HG02571 (cell line): ENCODE data around the gene GMPR.

Experiments
- ATAC-seq: cut with Tn5 transposase; IDR thresholded peaks from one replicate; pipeline ENCODE4 v1.9.1; 2021; ENCODE audit warnings: mild to moderate bottlenecking, moderate library complexity; ENCODE audit not compliant: unreplicated experiment

The GMPR gene

DNA sequence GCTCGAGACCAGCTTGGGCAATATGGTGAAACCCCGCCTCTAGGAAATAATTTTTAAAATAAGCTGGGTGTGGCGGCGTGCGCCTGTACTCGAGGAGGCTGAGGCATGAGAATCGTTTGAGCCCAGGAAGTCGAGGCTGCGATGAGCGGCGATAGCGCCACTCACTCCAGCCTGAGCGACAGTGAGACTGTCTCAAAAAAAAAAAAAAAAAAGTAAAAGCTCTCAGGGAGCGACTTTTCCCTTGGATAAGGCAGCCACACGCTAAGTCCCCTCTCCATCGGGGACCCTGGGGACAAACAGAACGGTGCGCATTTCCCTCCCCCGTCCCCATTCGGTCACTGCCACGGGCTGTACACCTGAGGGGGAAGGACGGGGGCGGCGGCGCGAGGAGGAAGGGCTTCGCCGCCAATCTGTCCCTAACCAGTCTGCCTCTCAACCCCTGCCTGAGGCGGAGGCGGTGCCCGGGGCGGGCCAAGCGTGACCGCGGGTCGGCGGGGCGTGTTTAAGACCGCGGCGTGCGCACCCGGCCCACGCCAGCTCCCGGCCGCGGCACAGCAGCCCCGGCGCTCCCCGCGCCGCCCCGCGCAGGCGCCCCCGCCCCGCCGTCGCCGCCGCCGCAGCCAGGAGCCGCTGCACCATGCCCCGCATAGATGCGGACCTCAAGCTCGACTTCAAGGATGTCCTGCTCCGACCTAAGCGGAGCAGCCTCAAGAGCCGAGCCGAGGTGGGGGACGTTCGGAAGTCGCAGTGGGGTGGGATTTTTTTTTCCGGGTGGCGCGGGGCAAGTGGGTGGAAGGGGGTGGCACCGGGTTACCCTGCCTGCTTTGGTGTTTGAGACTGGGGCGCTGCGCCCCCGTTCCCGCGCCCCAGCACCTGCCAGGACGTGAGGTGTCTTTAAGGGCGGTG lies at the start of gene GMPR:
Gene GMPR (plus strand): TSS at position 531 of the 906 bp plus-strand sequence. CDS start 107 bp downstream, at position 638.
- ATAC-seq, result peak; percentile 88

DNA sequence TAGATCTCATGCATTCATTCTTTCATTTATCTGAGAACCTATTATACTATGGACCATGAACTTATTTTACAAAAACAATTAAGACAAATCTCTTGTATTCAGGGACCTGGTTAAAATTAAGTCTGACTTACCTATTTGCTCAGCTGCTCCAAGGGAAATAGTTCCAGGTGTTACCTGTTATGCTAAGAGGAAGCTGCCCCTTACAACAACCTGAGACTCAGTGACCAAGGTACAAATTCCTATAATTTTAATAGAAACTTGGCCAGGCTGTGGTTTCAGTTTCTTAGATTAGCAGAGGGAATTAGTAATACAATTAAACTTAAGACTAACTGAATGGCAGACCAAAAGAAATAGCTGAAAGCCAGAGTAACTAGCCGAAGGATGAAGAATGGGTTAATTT lies 48.2 kb upstream of the GMPR start:
- ATAC-seq, result no peak

DNA sequence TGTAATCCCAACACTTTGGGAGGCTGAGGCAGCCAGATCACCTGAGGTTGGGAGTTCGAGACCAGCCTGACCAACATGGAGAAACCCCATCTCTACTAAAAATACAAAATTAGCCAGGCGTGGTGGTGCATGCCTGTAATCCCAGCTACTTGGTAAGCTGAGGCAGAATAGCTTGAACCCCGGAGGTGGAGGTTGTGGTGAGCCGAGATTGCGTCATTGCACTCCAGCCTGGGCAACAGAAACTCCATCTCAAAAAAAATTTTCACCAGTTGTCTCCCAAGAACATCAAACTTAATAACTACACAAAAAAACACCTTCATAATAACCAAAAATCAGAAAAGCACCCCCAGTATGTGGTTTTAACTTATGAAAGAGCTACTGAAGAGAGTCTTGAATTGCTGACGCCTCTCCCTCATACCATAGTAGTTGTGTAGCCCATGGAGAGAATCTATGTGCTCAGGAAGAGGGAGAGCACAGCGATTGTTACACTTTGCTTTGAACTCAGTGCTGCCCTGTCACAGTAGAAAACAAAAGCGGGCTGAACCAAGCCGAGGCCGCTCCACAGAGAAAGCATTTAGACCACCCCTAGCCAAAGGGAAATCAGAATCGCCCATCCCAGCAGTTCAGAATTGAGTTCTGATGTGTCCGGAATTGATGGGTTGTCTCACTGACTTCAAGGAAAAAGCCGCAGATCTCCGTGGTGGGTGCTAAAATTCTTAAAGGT lies 42.0 kb upstream of the GMPR start:
- ATAC-seq, result no peak

DNA sequence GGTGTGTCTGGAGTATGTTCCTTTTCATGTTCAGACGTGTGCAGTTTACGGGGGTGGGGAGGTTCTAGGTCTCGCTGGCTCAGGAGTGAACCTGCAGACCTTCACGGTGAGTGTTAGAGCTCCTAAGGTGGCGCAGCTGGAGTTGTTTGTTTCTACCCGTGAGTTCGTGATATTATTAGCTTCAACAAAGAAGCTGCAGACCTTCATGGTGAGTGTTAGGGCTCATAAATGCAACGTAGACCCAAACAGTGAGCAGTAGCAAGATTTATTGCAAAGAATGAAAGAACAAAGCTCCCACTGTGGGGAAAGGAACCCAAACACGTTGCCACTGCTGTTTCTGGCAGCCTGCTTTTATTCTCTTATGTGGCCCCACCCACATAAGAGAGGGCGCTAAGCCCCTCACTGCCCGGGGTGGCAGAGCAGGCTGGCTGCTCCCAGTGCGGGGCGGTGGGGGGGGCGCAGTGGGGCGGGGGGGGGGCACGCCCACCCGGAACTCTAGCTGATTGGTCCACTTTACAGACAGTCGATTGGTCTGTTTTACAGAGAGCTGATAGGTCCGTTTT lies 41.3 kb upstream of the GMPR start:
- ATAC-seq, result no peak

DNA sequence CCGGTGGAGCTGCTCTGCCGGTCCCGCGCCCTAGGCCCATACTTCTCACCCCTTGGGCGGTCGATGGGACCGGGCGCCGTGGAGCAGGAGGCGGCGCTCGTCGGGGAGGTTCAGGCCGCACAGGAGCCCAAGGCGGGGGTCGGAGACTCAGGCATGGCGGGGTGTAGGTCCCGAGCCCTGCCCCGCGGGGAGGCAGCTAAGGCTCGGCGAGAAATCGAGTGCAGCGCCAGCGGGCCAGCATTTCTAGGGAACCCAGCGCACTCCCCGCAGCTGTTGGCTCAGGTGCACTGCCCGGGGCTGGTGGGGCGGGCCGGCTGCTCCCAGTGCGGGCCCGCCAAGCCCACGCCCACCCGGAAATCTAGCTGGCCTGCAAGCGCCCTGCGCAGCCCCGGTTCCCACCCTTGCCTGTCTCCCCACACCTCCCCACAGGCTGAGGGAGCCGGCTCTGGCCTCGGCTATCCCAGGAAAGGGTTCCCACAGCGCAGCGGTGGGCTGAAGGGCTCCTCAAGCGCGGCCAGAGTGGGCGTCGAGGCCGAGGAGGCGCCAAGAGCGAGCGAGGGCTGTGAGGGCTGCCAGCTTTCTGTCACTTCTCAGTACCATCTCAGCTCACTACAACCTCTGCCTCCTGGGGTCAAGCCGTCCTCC lies 40.2 kb upstream of the GMPR start:
- no peak for ATAC-seq

DNA sequence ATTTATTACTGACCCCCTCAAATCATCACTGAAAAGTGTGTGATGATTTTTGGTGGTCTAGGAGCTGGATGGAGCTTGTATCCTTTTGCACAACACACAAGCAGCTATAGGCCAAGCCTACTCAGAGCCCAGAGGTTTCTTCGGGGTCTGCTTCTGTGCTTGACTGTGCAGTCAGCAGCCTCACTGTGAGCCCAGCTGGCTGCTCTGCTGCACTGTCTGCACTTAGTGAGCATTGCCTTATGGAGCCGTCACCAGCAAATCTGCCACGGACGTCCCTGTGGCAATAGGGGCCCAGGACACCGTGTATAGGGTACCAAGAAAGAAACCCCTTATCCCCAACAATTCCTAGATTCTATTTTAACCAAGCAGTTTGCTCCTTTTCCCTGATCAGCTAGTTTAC lies 38.6 kb upstream of the GMPR start:
- no peak for ATAC-seq

DNA sequence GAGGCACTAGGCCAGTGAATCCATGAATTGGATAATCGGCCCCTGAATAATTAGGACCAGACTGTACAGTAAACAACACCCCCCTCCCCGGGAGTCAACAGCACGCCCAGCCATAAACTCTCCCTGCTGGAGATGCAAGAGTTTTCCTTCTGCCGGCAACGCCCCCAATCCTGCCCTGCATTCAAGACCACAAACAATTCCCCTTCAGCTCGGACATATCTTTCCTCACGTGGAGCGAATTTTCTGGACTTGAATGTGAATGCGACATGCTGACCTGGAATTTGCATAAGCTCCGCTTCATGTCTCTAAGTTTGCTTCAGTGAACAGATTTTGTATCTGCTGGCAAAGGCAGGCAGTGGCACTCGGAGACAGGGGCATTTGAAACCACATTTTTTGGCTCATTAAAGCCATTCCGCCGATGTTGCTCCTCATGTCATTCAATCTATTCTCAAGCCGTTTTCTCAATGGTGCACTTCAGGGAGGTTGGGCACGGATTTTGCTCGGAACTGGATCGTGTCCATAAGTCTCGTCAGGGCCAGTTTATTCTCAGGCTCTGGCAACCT lies 38.0 kb upstream of the GMPR start:
- ATAC-seq, result no peak

DNA sequence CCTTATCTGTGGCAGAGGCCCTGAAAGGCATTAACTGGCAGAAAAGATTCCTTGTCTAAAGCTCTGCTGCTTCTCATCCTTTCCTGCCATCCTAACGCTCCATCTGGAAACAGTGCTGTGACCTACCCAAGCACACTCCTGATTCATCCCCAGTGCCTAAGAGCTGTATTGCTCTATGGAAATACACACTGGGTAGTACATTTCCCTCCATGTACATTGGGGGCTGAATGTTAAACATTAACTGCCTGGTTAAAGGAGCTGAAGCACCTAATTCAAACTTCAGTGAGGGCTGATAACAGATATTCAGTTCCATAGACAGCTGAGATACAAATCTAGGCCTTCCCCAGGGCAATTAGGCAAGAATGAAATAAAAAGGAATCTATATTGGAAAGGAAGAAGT lies 36.7 kb upstream of the GMPR start:
- ATAC-seq, result no peak

DNA sequence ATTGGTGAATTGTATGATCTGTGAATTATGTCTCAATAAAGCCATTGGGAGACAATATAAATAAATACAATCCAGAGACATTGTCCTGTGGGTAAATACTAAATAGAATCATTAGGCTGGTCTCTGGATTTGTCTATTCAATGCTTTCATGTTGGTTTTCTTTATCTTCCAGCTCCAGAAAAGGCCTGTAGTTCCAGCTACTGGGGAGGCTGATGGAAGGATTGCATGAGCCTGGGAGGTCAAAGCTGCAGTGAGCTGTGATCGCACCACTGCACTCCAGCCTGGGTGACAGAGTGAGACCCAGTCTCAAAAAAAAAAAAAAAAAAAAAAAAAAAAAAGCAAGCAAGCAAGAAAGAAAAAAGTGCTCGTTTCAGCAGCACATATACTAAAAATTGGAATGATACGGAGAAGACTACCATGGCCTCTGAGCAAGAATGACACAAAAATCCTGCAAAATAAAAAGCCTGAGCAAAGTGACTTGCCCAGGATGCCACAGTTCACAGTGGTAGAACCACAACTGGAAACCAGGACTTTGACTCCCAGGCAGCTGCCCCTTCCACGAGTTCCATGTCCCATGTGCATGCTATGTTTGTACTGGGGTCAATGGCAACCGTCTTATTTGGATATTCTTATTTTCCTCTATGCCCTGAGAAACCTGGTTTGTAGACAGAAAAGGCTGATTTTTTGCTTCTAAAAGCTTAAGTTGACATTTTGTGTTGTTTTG lies 33.6 kb upstream of the GMPR start:
- no peak for ATAC-seq

DNA sequence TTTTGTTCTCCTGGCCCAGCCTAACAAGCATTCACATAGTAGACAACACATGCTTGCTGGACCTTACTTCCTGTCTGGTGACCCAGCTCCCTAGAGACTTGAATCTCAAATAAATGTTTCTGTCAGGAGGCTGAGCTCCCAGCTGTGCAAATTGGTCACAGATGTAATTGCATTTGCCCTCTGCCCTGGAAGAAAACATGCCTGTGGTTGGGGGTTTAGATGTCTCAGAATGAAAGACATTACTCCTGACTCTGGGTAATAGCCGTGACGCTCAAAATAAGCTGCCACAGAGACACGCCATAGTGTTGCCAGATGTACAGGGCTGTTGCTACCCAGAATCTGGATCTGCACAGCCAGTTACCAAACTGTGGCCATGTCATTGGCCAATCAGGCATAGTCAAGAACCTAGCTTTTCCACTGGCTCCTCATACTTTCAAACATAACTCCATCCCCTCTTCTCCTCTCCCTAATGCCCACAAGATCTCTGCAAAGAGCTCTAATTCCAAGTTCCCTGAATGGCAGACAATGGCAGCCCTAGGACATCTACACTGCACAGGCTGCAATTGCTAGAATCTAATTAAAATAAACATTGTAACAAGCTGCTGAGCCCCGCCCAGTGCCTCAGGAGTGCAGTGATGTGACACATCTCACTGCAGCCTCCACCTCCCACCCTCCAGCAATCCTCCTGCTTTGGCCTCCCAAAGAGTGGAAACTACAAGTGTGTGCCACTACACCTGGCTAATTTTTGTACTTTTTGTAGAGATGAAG lies 32.8 kb upstream of the GMPR start:
- ATAC-seq, result peak; percentile 79

DNA sequence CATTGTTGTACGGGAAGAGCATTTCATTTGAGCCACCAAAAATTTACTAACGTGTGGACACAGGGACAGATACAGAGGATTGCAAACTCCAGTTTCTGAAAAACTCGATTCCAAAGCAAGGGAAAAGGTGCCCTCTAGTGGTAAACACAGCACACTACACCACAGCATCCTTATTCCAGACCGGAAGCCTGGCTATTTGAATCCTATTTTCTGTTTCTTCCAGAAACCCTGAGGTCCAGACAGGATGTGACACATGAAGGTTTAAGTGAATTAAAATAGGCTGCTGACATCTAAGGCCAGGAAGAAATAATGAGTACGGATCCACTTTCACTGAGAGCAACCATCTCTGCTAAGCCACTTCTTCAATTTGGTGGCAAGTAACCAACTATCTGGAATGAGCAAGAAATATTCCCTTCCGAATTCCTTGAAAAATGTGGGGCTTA lies 31.8 kb upstream of the GMPR start:
- ATAC-seq, result no peak

DNA sequence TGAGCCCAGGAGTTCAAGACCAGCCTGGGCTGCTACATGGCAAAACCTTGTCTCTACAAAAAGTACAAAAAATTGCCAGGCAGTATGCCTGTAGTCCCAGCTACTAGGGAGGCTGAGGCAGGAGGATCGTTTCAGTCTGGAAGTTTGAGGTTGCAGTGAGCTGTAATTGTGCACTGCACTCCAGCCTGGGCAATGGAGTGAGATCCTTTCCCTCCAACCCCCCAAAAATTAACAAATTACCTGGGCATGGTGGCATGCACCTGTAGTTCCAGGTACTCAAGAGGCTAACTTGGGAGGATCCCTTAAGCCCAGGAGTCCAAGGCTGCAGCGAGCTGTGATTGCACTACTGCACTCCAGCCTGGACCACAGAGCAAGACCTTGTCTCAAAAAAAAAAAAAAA lies 29.4 kb upstream of the GMPR start:
- no peak for ATAC-seq

DNA sequence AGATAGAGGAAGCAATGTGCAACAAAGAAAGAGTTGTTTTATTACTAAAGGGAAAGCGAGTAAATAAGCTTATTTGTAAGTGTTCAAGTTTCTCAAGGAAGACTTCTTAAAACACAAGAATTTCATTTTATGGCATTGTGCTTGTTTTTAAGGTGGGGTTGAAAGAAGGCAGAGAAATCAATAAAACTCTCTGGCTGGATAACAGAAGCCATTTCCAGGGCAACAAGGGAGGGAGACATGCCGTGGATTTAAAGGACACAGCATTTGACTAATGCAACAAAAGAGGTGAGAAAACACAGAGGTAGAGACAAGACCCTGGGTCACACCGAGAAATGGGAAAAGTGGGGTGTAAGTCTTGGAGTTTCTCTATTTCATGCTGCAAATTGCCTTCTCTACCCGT lies 28.8 kb upstream of the GMPR start:
- no peak for ATAC-seq

DNA sequence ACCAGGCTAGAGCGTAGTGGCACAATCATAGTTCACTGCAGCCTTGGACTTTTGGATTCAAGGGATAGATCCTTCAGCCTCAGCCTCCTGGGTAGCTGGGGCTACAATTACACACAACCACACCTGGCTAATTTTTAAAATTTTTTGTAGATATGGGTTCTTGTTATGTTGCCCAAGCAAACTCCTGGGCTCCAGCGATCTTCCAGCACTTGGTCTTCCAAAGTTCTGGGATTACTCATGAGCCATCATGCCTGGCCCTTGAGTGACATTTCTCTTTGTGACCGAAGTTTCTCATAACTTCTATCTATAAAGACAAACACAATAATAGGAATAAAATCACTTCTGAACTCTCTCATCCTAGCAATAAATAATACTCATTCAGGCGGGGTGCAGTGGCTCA lies 26.1 kb upstream of the GMPR start:
- no peak for ATAC-seq

DNA sequence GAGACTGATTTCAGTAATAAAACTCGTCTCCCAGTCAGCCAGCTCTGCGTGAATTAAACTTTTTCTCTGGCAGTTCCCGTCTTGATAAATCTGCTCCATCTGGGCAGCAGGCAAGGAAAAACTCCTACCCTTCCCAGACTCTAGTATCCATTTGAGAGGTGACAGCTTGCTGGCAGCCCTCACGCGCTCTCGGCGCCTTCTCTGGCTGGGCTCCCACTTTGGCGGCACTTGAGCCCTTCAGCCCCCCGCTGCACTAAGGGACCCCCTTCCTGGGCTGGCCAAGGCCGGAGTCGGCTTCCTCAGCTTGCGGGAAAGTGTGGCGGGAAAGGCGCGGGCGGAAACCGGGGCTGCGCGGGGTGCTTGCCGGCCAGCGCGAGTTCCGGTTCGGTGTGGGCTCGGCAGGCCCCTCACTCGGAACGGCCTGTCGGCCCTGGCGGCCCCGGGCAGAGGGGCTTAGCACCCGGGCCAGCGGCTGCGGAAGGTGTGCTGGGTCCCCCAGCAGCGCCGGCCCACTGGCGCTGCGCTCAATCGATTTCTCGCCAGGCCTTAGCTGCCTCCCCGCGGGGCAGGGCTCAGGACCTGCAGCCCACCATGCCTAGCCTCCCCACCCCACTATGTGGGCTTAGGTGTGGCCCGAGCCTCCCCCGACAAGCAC lies 21.8 kb upstream of the GMPR start:
- no peak for ATAC-seq

DNA sequence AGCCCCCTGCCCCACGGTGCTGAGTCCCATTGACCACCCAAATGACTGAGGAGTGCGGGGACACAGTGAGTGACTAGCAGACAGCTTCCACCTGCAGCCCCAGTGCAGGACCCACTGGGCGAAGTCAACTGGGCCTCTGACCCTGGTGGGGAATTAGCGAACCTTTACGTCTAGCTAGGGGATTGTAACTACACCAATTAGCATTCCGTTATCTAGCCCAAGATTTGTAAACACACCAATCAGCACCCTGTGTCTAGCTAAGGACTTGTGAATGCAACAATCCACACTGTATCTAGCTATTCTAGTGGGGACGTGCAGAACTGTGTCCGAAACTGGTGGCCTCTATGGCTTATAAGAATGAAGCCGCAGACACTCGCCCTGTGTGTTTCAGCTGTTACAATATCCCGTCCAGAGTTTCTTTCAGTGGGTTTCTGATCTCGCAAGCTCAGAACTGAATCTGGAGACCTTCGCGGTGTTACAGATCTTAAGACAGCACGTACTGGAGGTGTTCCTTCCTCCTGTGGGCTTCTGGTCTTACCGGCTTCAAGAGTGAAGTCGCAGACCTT lies 21.1 kb upstream of the GMPR start:
- no peak for ATAC-seq

DNA sequence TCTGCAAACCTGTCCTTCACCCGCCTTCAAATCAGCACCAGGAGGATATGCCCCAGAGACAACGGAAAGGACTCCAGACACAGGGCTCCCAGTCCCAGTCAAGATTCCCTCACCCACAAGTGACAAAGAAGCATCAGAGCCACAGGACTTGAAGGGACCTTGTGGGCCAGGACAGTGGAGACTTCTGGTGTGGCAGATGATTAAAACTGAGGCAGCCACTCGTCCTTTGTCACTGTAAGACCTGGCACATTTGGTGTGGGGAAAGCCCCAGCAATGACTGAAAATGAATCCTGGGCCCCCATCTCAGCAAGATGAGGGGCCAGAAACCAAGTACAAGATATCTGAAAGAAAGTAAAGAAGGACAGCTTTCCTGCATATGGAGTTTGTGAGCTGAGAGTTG lies 15.6 kb upstream of the GMPR start:
- no peak for ATAC-seq

DNA sequence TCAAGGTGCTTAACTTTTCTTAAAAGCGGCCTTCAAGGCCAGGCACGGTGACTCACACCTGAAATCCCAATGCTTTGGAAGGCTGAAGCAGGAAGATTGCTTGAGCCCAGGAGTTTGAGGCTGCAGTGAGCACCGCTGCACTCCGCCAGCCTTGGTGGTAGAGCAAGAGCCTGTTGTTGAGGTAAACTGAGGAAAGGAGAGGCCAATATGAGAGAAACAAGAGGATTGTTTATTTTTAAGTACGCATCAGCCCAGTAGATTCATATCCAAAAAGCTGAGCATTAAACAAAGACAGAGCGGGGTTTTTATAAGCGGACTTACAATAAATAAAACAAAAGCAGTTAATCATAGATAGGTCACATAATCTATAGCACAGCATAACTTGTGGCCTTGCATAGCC lies 15.0 kb upstream of the GMPR start:
- no peak for ATAC-seq

DNA sequence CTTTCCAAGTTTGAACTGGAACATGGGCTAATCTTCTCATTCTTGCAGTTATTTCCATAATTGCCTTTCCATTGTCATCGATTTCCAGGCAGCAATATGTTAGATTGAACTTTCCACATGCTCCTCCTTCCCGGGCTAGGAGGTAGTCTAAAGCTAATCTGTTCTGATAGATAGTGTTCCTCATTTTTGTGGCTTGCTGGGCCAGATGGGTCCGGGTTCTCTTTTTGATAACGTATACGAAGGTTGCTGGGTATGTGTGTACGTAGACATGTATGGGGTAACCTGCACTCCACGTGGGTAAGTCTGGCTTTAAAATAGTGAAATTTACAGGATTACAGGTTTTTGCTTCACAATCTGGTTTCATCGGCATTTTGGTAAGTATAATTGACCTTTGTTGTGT lies 14.0 kb upstream of the GMPR start:
- ATAC-seq, result no peak
